DOHH2 (cell line): ENCODE results near the gene PPP1R3G.

Experiments used
- CTCF ChIP-seq: fragments of 200-600 bp; sonication (generic); IDR thresholded peaks from one replicate; pipeline ENCODE4 v1.5.1; 2014; ENCODE audit warnings: antibody characterized with exemption, mild to moderate bottlenecking, low read depth, low read length; ENCODE audit not compliant: poor library complexity, severe bottlenecking
- EZH2phosphoT487 ChIP-seq: fragments of 200-600 bp; sonication (generic); IDR thresholded peaks from 2 replicates; pipeline ENCODE4 v1.6.1; 2017; ENCODE audit warnings: borderline replicate concordance, mild to moderate bottlenecking, antibody characterized with exemption, low read length, moderate library complexity, mixed read lengths

GRCh38 chr6:5121956-5122355, 36.8 kb downstream of the PPP1R3G start:
- no peak for TF ChIP-seq CTCF
- no peak for TF ChIP-seq EZH2phosphoT487
